Measurements from ENCODE around the gene CACNG7.

Gene CACNG7

GRCh38 chr19:53906211-53907192 is 2.6 kb upstream of the CACNG7 start:
- no peak for DNase-seq (ENCODE audit: insufficient read length, low spot score)
- no peak for FAIRE-seq
- peak; percentile 58 for TF ChIP-seq CTCF (IDR thresholded peaks at IDR 0.05; ENCODE audit: insufficient read depth, missing control alignments)

GRCh38 chr19:53907193-53907581 is 1.9 kb upstream of the CACNG7 start:
- FAIRE-seq (no peak), DNase-seq (ENCODE audit: insufficient read length, low spot score) (no peak)
- TF ChIP-seq CTCF (IDR thresholded peaks at IDR 0.05; ENCODE audit: insufficient read depth, missing control alignments) = no peak

GRCh38 chr19:53907690-53908089 is 1.4 kb upstream of the CACNG7 start:
- no peak for DNase-seq (ENCODE audit: insufficient read length, low spot score)
- no peak for FAIRE-seq
- no peak for TF ChIP-seq CTCF (IDR thresholded peaks at IDR 0.05; ENCODE audit: insufficient read depth, missing control alignments)

GRCh38 chr19:53908106-53908934 is 758 bp upstream of the CACNG7 start:
- DNase-seq (ENCODE audit: insufficient read length, low spot score) = peak; percentile 87
- no peak for FAIRE-seq

GRCh38 chr19:53909471-53910169 is 542 bp downstream of the CACNG7 start:
- FAIRE-seq (no peak), DNase-seq (ENCODE audit: insufficient read length, low spot score) (no peak)
- TF ChIP-seq CTCF (IDR thresholded peaks at IDR 0.05; ENCODE audit: insufficient read depth, missing control alignments) = no peak

More at GRCh38 chr19:53908106-53908934, 758 bp upstream of the CACNG7 start:
- no peak for TF ChIP-seq CTCF (IDR thresholded peaks at IDR 0.05; ENCODE audit: insufficient read depth, missing control alignments)

- FAIRE-seq = no peak
- no peak for DNase-seq (ENCODE audit: insufficient read length, low spot score)
- TF ChIP-seq CTCF (IDR thresholded peaks at IDR 0.05; ENCODE audit: insufficient read depth, missing control alignments) = no peak
These were observed 1.1 kb downstream of the CACNG7 start for GRCh38 chr19:53910170-53910518.

Data from D721Med (cell line).